GM18502 (cell line): ENCODE measurements around the gene VAMP8.
"Not testable (repeated sequence)": the region's sequence is repeated elsewhere in the genome, so short reads cannot be mapped to it uniquely, and the experiment has no call there.

Source experiments
- ATAC-seq: cut with Tn5 transposase; IDR thresholded peaks from one replicate; pipeline ENCODE4 v1.9.1; 2021; ENCODE audit warnings: mild to moderate bottlenecking; ENCODE audit not compliant: unreplicated experiment, poor library complexity

The VAMP8 gene

DNA sequence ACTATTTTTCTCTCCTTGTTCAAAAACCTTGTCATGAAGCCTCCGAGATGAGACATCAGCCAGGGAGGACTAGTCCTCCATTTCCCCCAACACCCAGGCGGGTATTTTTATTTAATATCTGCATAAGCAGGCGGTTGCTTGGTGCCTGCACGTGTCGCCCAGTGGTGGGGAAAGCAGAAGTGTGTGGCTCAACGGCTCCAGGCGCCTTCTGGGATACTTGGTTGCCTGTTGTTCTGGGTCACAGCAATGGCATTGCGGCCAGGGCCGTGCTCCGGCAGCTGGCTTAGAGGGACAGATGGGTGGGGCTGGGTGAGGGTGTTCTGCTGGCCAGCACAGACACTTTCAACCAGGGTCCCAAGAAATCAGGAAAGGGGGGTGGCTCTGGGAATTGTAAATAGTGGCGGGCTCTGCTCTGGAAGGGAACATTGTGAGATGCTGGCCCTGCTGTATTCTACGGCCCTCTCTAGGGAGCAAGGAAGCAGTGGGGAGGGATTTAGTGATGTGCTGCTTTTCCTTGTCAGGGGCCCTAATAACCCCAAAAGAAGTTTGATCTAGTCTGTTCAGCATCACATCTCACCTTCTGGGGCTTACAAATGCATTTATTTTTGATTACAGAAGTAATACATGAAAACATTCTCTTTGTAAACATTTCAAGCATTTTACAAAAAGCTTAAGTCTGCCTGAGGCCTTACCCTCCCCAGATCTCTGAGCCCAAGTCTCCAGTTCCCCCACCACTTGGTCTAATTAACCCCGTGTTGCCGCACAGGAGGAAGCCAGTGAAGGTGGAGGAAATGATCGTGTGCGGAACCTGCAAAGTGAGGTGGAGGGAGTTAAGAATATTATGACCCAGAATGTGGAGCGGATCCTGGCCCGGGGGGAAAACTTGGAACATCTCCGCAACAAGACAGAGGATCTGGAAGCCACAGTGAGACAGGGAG is 1.1 kb downstream of the VAMP8 start:
- peak; percentile 61 for ATAC-seq

- no peak for ATAC-seq
Measured at GRCh38 chr2:85579266-85579935, 2.0 kb downstream of the VAMP8 start.

GRCh38 chr2:85580206-85580605 is 2.8 kb downstream of the VAMP8 start:
- ATAC-seq, result no peak

DNA sequence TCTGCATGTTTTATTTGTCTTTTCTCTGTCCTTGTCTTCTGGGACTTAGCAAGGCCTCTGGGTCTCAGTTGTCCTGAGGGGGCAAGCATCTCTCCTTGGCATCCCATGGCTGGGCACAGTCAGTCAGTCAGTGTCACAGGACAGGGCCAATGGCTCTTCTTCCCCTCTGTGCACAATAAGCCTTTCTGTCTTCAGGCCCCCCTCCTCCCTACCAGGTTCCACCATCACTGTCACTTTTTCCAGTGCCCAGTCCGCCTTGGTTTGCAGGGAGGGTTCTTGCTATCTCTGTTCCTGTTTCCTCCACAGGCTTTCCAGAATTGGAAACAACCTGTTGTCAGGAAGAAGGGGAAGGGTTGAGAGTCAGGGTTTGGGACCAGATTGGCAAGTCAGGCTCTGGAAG is 5.1 kb downstream of the VAMP8 start:
- ATAC-seq, result no peak

DNA sequence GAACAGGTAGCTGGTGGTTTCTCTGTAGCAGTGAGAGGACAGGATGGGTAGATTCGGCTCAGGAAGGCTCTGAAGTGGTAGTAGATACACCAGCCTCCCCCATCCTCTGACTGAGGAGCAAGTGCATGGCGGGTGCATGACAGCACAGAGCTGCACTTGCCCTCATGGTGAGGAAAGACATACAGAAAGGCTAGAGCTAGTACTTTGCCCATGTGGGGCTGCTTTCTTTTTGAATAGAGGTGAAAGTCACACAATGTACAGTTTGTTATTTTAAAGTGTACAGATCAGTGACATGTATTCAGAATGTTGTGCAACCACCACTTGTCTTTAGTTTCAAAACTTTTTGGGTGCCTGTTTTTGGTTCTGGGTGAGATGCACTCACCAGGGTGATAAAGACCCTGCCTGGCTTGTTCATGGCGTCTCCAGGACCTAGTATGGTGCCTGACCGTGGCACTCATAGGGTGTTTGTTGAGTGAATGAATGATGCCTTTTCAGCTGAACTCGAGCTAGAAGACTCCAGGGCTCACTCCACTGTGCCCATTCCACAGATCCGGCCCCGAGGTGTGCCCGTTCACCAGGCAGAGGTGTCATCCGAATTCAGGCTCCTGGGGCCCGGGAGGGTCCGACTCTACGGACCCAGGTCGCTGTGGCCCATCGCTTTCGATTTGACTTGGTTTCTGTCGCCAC is 6.4 kb downstream of the VAMP8 start:
- peak; percentile 53 for ATAC-seq

DNA sequence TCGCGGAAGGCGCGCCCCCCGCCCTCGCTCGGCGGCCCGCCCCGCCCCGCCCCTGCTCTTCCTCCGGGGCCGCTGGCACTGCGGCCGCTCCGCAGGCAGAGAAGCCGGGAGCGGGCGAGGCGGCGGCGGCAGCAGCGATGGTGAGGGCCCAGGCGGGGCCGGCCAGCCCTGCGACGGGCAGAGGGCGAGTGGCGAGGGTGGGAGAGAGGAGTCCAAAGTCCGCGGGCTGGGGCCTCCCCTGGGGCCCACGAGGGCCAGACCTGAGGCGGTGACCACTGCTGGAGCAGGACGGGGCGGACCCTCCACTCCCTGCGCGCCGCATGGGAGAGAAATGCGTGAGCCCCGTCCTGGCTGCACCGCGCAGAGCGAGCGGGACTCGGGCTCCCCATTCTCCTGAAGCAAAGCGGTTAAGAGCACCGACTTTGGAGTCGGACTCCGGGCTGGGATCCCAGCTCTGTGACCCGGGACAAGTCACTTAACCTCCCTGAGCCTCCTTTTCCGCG is 7.0 kb downstream of the VAMP8 start, which contains the start of gene VAMP5:
VAMP5 (plus strand) TSS at position 78 of the 503 bp plus-strand sequence; CDS start at position 138, 60 bp downstream.
- ATAC-seq, result peak; percentile 27

DNA sequence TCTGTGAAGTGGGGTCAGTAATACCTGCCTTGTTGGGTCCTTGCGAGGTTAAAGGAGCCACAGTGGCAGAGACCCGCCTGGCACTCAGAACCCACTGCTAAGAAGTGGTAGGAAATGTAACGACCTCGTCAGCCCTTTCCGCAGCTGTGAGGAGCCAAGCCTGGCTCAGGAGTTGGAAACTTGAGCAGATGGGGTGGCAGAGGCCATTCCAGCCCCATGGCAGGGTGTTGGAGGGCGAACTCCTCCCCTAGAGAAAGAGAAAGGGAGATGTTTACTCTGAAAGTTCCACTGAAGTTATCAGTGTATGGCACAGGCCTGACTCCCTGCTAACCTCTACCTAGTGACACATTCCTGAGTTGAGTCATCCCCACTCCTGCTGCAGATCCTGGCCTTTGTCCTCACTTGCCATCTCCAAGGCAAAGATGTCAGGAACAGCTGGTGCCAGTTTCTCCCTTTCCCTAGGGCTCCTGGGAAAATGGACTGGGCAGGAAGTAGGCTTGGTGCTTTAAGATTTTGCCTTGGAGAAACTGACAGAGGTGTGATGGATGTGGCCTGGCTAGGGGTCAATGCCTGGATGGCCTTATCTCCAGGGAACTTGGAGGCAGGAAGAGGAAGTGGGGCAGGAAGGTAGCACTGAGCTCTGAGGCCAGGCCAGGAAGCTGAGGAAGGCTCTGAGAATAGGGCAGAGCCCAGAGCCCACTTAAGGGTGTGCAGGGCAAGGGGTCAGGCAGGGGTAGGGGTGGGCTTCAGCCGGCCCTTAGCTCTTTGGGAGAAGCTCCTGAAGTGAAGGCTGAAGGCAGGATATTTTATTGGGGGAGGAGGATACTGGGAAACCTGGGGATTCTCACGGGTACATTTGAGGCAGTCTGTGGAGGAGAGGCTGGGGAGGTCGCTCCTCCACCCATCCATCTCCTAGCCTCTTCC is 7.7 kb downstream of the VAMP8 start:
- ATAC-seq, result peak; percentile 49

- ATAC-seq, result no peak
Measured at GRCh38 chr2:85585781-85586105, 8.4 kb downstream of the VAMP8 start.

GRCh38 chr2:85588236-85588635 is 10.8 kb downstream of the VAMP8 start:
- no peak for ATAC-seq

DNA sequence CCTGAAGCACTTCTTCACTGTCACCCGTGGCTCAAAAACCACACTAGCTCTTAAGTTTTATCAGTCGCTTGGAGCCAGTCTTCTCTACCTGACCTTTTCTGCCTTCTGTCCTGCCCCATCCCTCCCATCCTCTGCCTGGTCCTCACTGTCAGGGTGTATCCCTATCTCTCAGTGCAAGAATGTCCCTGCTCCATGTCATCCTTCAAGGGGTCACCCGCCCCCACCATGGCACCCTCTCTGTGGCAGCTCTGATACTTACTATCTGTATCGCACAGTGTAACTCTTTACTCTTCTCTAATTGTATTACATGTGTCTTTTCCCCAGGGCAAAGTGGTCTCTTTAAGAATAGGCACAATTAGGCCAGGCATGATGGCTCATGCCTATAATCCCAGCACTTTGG is 11.3 kb downstream of the VAMP8 start:
- ATAC-seq, result no peak

GRCh38 chr2:85589181-85589580 is 11.8 kb downstream of the VAMP8 start:
- ATAC-seq, result no peak

- no peak for ATAC-seq
Measured at GRCh38 chr2:85589982-85590791, 12.8 kb downstream of the VAMP8 start.

GRCh38 chr2:85590950-85591349 is 13.6 kb downstream of the VAMP8 start:
- ATAC-seq, result no peak

GRCh38 chr2:85591563-85591962 is 14.2 kb downstream of the VAMP8 start:
- ATAC-seq, result no peak

DNA sequence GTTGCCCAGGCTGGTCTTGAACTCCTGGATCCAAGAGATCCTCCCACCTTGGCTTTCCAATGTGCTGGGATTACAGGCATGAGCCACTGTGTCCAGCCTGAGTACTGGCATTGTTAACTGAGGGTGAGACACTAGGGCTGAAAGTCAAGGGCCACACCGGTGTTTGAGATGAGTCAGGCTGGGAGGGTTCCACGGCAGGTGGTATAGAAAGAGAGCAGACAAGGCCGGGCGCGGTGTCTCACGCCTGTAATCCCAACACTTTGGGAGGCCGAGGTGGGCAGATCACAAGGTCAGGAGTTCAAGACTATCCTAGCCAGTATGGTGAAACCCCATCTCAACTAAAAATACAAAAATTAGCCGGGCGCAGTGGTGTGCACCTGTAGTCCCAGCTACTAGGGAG is 14.9 kb downstream of the VAMP8 start:
- not testable (repeated sequence) for ATAC-seq

GRCh38 chr2:85593023-85593422 is 15.6 kb downstream of the VAMP8 start:
- no peak for ATAC-seq

GRCh38 chr2:85594715-85595300 is 17.4 kb downstream of the VAMP8 start:
- ATAC-seq, result no peak

DNA sequence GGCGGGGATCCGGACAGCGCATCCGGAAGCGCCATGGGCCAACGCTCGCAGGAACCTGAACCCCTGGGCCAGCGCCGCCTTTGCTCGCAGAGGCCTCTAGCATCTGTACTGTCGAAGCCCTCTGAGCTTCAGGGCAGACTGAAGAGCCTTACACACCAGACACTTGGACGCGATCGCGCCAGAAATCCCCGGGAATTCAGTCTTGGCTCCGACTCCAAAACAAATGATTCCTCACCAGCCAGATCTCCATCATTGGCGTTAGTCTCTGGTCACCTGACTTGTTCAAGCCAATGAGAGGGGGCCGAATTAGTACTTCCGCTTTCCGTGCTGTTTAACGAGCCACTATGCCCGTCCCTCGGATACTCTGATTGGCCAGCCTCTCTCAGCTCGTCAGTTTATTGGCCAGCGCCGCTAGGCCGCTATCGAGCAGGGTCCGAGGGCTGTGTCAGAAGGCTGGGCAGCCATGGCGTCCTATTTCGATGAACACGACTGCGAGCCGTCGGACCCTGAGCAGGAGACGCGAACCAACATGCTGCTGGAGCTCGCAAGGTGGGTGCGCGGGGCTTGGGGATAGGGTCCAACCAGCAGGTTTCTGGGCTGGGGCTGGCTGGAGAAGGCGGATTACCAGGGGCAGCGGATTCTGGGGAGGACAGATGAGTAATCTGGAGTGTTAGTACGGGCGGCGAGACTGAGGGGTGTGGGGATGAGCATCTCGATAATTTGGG is 18.1 kb downstream of the VAMP8 start, which contains the start of gene RNF181:
RNF181 (plus strand) TSS at position 445 of the 725 bp plus-strand sequence; CDS start at position 464, 19 bp downstream.
- peak; percentile 98 for ATAC-seq
